GM19372 (cell line): ENCODE measurements around the gene C2CD4A.
A peak's percentile ranks its signal among the peaks of the same experiment; 100 is the strongest.

Experiments
- ATAC-seq: cut with Tn5 transposase; IDR thresholded peaks from one replicate; pipeline ENCODE4 v1.9.1; 2021; ENCODE audit warnings: mild to moderate bottlenecking, low read depth, moderate library complexity; ENCODE audit not compliant: unreplicated experiment

Gene C2CD4A

GRCh38 chr15:62059816-62060112, 7.0 kb upstream of the C2CD4A start:
- ATAC-seq = peak; percentile 56

DNA sequence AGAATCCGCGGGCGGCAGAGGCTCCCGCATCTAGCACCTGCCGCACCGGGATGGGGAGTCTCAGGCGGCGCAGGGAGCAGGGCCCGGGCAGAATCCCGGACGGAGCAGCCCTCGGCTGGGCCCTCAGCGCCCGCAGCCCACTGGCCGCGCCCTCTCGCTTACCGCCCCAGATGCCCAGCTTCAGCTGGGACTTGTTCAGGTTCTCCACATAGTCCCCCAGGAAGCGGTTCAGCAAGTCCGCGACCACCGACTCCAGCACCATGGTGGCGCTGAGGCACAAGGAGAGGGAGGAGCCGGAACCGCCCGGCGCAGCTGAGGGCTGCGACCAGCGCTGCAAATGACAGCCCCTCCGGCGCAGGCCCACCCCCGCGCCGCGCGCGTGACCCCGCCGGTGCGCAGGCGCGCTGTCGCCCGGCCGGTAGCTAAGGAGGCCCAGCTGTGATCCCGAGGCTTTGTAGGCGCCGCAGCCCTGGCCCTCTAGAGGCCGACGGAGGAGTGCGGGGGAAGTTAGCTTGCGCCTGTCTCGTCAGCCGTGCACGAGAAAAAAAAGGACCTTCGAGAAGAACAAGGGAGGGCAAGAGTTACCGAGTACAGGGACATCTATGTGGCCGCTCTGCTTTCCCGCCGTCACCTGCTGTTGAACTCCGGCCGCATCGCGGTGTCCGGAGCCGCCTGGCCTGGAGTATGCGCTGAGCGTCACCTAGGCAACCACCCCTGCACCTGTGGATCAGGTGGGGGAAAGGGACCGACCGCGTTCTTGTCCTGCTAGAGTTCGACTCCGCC, 6.5 kb upstream of the C2CD4A start, which contains the start of gene VPS13C:
Gene VPS13C (minus strand): TSS at position 335 of the 783 bp plus-strand sequence. CDS start 73 bp downstream, at position 262.
- ATAC-seq = peak; percentile 92

DNA sequence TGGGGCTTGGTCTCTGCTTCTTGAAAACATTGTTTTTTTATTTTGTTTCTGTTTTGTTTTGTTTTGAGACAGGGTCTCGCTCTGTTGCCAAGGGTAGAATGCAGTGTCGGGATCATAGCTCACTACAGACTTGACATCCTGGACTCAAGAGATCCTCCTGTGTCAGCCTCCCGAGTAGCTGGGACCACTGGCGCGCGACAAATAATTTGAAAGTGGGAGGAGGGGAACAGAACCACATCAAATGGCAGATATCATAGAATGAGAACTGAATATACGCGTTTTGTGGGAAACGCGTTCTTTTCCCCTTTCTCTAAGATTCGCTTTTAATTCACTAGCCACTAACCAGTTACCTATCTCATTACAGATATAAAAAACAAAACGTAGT, 5.9 kb upstream of the C2CD4A start:
- ATAC-seq = no peak

DNA sequence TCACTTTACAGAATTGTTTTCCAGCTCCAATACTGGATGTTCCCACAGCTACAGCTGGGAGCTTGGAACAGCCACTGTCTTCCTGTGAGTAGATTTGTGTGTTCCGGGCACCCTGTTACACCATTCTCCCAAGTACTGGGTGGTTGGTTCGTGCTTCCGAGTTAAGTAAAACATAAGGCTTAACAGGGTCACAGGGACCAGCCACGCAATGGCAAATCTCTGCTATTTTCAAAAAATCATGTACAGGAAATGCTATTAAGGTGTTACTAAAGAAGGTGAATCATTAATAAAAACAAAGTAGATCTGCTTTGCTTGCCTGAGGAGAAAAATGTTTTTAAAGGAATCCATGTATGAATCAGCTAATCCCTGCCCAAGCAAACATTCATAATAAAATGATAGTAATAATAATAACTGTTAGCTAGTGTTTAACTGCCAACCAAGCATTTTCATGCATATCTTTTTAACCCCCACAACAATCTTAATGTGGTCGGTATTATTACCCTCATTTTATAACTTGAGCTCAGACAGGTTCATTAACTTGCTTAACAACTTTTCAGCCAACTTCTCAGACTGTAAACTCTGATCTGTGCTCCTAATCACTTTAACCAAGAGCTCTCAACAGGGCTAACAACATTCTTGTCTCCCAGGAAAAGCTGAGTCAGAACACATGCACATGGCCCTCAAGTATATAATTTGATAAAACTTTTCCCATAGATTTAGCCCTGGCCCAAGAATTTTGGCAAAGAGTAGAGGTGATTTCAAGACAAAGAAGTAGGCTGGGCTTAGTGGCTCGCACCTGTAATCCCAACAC, 2.7 kb upstream of the C2CD4A start:
- ATAC-seq = no peak

DNA sequence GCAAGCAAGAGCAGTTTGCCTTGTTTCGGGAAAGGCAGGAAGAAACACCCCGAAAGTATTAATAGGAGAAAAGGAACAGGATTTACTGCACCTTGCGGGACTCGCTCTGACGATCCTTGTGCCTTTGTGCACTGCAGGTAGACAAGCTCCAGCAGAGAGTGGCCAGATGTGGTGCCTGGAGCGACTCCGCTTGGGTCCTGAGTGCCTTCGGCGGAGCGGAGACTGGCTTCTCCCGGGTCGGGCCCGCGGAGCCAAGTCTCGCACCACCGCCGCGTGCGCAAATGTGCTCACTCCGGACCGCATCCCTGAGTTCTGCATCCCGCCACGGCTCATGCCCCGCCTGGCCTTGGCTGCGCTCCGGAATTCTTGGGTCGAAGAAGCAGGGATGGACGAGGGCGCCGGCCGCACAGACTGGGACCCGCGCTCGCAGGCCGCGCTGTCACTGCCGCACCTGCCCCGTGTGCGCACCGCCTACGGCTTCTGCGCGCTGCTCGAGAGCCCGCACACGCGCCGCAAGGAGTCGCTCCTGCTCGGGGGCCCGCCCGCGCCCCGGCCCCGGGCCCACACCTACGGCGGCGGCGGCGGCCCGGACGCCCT, 769 bp downstream of the C2CD4A start:
- ATAC-seq = peak; percentile 37

GRCh38 chr15:62068071-62068809, 1.5 kb downstream of the C2CD4A start:
- ATAC-seq = peak; percentile 44

GRCh38 chr15:62068810-62069167, 2.0 kb downstream of the C2CD4A start:
- no peak for ATAC-seq

DNA sequence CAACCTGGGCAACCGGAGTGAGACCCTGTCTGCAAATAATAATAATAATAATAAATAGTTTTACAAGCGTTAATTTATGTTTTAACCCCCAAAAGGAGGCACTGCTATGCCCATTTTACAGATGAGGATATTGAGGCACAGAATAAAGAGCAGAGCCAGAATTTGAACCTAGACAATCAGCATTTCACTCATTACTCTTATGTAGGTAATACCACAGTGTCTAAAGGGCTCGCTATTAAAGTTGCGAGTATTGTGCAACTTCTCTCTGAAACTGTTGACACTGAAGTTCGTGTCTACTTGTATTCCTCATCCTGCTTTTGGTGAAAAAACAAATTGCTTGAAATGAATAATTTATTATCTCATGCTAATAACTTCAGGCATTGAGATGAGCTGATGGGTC, 2.8 kb downstream of the C2CD4A start:
- ATAC-seq = no peak

- ATAC-seq = no peak
Measured at GRCh38 chr15:62071711-62072308, 5.0 kb downstream of the C2CD4A start.

DNA sequence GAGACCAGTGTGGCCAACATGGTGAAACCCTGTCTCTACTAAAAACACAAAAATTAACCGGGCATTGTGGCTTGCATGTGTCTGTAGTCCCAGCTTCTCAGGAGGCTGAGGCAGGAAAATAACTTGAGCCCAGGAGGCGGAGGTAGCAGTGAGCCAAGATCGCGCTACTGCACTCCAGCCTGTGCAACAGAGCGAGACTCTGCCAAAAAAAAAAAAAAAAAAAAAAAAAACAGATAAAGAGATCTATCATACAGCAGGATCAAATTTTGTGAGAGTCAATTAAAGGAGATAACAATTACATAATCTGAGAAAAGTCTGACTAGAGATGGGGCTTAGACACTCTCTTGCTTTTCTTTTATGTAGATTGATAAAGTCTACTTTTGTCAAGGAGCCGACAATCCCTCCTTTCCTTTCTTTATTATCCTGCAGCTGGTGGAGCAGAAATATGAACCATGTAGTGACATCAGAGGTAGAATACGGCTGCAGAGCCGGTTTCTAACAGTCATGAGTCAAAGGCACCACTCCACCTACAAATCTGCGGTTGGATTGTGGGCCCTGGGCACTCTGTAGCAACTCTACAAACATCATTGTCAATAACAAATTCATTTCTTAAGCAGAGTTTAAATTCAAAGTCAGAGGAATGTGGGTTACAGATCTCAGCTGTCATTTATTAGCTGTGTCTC, 9.0 kb downstream of the C2CD4A start:
- ATAC-seq = no peak

GRCh38 chr15:62079594-62079993, 12.8 kb downstream of the C2CD4A start:
- no peak for ATAC-seq

DNA sequence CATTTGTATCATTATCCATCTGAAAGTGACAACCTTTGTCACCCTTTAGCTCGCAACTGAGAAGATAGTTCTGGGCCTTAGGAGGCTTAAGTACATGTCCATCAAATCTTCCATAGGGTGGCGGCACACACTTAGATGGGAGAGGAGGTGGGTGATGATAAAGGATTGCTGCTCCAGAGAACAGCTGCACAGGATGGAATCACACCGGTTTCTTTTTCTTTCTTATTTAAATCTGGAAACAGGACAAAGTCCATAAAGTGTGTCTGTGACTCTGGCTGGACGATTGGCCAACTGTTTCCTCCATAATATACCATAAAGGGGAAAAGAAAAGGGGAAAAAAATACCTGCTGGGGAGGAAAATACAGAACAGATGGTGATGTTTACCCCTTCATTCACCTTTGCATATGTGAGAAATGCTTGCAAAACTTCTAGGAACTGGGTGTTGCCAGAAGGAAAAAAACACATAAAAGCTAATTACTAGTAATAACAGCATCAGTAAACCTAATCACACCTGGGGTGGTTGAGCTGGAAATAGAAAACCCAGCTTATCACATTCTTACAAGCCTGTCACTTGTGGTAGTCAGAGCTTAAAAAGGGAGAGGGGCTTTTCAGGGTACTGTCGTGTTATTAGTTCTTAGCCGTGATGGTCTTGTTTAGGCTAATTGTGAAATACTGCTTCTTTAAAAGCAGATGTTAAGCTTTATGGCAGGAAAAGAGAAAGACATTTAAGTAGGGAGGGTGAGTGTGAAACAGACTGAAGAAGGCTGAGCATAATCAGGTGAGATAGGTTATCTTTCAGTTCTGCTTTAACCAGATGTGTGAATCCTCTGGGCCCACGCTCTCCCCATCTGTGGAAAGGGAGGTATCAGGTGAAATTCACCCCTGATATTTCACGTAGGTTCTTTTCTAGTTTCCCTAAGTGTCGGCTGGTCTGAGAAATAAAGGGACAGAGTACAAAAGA, 16.7 kb downstream of the C2CD4A start:
- no peak for ATAC-seq

DNA sequence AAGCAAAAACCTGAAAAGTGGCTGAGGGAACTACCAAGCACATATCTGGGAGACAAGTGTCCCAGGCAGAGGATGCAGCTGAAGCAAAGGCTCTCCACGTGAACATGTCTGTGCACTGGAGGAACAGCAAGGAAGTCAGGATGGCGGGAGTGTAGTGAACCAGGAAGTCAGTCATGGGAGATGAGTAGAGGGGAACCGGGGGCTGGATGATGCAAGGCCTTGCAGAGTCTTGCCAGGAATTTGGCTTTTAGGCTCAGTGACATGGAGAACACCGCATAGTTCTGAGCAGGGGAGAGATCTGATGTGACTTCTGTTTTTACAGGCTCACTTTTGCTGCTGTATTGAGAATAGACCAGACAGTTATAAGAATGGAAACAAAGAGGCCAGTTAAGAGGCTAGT, 19.0 kb downstream of the C2CD4A start:
- no peak for ATAC-seq

DNA sequence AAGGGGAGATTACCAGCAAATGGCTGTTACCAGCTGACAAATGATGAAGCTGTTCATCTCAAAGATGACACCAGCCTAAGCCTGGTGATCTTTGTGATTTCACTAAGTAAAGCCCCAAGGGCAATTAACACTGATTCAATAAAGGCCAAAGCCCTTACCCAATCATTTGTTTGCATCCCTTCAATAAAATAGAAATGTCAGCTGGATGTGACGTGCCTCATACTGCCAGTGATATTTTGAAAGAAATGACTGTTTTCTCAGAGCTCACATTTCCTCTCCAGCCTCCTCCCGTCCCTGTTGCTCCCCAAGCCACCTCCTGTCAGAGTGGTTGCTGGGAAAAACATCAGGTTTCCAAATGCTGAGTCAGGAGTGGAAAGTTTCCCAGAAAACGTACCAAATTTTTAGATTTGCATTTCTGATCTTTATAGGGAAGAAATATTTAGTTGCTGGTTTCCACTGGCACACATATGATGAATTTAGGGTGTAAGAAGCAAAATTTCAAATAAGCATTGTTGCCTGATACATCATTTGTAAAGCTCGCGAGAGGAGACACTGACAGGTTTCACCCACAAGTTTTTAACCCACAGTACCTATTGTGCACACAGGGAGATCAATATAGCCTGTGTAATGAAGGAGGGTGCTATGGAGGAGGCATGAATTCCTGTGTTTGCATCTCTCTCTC, 21.0 kb downstream of the C2CD4A start:
- ATAC-seq = no peak

- no peak for ATAC-seq
Measured at GRCh38 chr15:62088353-62088693, 21.5 kb downstream of the C2CD4A start.

- no peak for ATAC-seq
Measured at GRCh38 chr15:62089616-62090015, 22.8 kb downstream of the C2CD4A start.

GRCh38 chr15:62090988-62091387, 24.2 kb downstream of the C2CD4A start:
- ATAC-seq = no peak

DNA sequence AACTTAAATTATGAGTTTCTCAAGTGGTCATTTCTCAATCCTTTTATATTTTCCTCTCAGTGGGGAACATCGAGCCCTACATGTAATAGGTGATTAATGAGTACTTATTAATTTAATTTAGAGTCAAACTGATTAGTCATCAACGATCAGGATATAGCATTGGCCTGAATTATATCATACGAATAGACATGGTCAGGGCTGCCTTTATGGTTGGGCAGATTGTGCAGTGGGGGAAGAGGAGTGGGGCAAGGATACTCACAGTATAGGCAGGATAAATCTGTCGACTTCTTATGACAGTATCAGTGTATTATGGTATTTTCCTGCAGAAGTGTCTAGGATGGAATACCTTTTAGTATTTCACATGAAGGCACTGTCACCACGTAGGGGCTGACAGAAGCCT, 27.0 kb downstream of the C2CD4A start:
- ATAC-seq = no peak
